Upper lobe of left lung (tissue), 4 donors: ENCODE measurements around the gene CPSF4L.

Experiments used
- EP300 ChIP-seq, 4 donors: sonication (generic); formaldehyde crosslinking; IDR thresholded peaks; one replicate each; pipeline ENCODE4 v1.5.1; 2017; ENCODE audit warnings: antibody characterized with exemption in 4 of 4, control low read depth in 2 of 4
- POLR2A ChIP-seq, 4 donors: fragments of 450-650 bp; IDR thresholded peaks; one replicate each; pipeline ENCODE4 v1.5.1; 2016 to 2017; ENCODE audit warnings: antibody characterized with exemption in 4 of 4, mild to moderate bottlenecking in 2 of 4
- POLR2AphosphoS5 ChIP-seq, 2 donors: sonication (generic); formaldehyde crosslinking; IDR thresholded peaks; one replicate each; pipeline ENCODE4 v1.5.1; 2017; ENCODE audit warnings: antibody characterized with exemption in 2 of 2
- TF ChIP-seq, protein P1 (sequence below), 6 experiments: fragments of 450-650 bp in 4 of 6; fragments of 200-600 bp in 2 of 6; sonication (generic) in 2 of 6; IDR thresholded peaks; one replicate each; pipeline ENCODE4 v1.5.1; 2016 to 2019; ENCODE audit warnings: antibody characterized with exemption in 6 of 6

DNA sequence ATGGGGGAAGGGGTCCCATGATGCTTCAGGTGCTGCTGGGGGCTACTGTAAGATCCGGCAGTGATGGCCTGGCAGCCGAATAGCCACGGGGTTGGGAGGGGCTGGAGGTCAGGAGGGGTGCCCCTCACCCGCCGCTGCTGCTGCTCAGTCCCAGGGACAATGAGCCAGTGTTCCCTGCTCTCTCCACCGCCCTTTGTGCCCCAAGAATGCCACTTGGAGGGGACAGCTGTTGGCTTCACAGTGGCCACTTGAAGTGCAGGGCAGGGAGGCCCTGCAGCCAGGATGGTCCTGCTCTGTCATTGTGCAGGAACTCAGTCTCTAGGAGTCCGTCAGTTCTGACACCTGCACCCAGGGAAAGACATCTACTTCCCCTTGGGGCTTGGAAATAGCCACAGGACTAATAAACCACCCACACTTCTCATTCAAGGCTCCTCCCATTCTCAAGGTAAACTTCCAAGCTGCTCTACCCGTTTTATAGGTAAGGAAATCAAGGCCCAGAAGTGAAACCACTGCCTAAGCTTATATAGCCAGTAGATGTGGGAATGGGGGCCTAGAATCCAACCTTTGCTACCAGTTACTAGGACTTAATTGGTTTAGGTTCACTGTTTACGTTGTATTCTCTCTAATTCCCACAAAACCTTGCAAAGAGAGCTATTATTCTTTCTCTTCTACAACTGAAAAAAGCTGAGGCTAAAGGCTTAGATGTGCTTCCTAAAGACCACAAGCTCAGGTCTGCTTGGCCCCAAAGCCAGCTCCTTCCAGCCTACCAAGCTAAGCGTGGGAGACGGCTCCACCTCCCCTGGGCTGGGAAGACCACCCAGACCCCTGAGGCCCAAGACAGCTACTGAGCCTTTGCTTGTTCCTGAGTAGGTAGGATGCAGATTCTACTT, 6.2 kb upstream of the CPSF4L start:
- TF ChIP-seq POLR2A (IDR thresholded peaks at IDR 0.05), result no peak
- TF ChIP-seq, protein P1, sequence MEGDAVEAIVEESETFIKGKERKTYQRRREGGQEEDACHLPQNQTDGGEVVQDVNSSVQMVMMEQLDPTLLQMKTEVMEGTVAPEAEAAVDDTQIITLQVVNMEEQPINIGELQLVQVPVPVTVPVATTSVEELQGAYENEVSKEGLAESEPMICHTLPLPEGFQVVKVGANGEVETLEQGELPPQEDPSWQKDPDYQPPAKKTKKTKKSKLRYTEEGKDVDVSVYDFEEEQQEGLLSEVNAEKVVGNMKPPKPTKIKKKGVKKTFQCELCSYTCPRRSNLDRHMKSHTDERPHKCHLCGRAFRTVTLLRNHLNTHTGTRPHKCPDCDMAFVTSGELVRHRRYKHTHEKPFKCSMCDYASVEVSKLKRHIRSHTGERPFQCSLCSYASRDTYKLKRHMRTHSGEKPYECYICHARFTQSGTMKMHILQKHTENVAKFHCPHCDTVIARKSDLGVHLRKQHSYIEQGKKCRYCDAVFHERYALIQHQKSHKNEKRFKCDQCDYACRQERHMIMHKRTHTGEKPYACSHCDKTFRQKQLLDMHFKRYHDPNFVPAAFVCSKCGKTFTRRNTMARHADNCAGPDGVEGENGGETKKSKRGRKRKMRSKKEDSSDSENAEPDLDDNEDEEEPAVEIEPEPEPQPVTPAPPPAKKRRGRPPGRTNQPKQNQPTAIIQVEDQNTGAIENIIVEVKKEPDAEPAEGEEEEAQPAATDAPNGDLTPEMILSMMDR (IDR thresholded peaks at IDR 0.05), result no peak
- TF ChIP-seq POLR2AphosphoS5 (IDR thresholded peaks at IDR 0.05), result no peak
- no peak for TF ChIP-seq EP300 (IDR thresholded peaks at IDR 0.05)
